ENCODE measurements around the gene NEDD4L.

The NEDD4L gene

DNA sequence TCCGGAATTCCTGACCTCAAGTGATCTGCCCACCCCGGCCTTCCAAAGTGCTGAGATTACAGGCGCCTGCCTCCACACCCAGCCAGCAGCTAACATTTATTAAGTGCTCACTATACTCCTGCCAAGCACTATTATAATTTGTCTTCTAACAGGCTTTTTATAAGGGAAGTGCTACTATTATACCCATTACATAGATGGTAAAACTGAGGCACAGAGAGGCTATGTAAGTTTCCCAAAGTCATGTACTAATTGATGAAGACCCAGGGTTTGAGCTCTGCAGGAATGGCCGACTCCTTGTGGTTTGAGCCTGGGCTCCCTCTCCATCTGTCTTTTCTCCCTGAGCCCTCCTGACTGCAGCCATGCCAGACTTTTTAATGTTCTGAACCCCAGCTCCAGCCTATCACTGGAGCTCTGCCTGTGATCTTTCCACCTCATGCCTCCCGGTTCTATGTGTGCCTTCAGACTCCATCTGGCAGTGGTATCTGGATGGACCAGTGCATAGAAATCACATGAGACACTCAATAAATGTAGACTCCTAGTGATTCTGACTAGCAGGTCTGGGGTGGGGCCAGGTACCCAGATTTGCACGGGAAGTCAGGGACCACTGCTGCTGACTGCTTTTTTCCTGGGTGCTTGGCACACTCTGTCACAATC is 197.1 kb downstream of the NEDD4L start:
- no peak overlapping the region for H3K4me3 ChIP-seq (ENCODE audit: control insufficient read depth, low read depth, low read length)
- DNase-seq (ENCODE audit: low read depth) = no peak
- TF ChIP-seq, protein P1, sequence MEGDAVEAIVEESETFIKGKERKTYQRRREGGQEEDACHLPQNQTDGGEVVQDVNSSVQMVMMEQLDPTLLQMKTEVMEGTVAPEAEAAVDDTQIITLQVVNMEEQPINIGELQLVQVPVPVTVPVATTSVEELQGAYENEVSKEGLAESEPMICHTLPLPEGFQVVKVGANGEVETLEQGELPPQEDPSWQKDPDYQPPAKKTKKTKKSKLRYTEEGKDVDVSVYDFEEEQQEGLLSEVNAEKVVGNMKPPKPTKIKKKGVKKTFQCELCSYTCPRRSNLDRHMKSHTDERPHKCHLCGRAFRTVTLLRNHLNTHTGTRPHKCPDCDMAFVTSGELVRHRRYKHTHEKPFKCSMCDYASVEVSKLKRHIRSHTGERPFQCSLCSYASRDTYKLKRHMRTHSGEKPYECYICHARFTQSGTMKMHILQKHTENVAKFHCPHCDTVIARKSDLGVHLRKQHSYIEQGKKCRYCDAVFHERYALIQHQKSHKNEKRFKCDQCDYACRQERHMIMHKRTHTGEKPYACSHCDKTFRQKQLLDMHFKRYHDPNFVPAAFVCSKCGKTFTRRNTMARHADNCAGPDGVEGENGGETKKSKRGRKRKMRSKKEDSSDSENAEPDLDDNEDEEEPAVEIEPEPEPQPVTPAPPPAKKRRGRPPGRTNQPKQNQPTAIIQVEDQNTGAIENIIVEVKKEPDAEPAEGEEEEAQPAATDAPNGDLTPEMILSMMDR (IDR thresholded peaks at IDR 0.05; ENCODE audit: control insufficient read depth, insufficient read depth, low read depth, low read length, missing control alignments) = no peak

GRCh38 chr18:58241877-58242276 is 197.9 kb downstream of the NEDD4L start:
- TF ChIP-seq, protein P1 (IDR thresholded peaks at IDR 0.05; ENCODE audit: control insufficient read depth, insufficient read depth, low read depth, low read length, missing control alignments) = no peak
- no peak overlapping the region for H3K4me3 ChIP-seq (ENCODE audit: control insufficient read depth, low read depth, low read length)
- peak; percentile 74 for DNase-seq (ENCODE audit: low read depth)

GRCh38 chr18:58242435-58242834 is 198.4 kb downstream of the NEDD4L start:
- no peak overlapping the region for H3K4me3 ChIP-seq (ENCODE audit: control insufficient read depth, low read depth, low read length)
- TF ChIP-seq, protein P1 (IDR thresholded peaks at IDR 0.05; ENCODE audit: control insufficient read depth, insufficient read depth, low read depth, low read length, missing control alignments) = no peak
- no peak for DNase-seq (ENCODE audit: low read depth)

DNA sequence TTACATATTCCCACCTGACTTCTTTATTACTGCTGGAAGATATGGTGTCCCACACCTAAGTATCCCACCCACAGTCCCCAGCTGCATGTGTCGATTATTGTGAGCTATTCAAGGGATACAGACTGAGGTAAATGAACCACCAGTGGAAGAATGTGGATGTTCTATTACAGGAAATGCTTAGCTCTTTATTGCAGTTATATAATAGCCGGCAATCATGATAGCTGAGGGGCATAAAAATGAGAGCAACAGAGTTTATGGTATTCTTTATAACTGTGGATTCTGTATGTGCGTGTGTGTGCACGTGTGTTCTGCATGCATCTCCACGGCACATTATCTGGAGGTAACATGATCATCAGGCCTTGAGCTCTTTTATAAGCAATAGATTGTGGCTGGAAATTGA is 198.9 kb downstream of the NEDD4L start:
- no peak for DNase-seq (ENCODE audit: low read depth)
- H3K4me3 ChIP-seq (ENCODE audit: control insufficient read depth, low read depth, low read length) = no peak overlapping the region
- TF ChIP-seq, protein P1 (IDR thresholded peaks at IDR 0.05; ENCODE audit: control insufficient read depth, insufficient read depth, low read depth, low read length, missing control alignments) = no peak

DNA sequence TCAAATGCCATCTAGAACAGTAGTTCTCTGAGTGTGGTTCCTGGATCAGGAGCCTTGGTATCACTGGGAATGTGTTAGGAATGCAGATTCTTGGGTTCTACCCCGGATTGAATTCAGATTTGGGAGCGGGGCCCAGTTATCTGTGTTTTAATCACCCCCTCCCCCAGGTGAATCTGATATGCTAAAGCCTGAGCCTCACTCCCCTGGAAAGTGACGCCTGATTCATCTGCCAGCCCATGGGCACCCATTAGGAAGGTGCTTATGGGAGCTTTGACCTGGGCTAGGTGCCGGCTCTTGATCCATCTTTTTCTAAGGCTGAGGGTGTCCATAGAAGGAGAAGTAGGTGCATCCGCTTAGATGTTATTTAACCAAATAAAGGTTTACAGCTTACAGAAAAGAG is 199.4 kb downstream of the NEDD4L start:
- no peak overlapping the region for H3K4me3 ChIP-seq (ENCODE audit: control insufficient read depth, low read depth, low read length)
- TF ChIP-seq, protein P1 (IDR thresholded peaks at IDR 0.05; ENCODE audit: control insufficient read depth, insufficient read depth, low read depth, low read length, missing control alignments) = no peak
- no peak for DNase-seq (ENCODE audit: low read depth)

DNA sequence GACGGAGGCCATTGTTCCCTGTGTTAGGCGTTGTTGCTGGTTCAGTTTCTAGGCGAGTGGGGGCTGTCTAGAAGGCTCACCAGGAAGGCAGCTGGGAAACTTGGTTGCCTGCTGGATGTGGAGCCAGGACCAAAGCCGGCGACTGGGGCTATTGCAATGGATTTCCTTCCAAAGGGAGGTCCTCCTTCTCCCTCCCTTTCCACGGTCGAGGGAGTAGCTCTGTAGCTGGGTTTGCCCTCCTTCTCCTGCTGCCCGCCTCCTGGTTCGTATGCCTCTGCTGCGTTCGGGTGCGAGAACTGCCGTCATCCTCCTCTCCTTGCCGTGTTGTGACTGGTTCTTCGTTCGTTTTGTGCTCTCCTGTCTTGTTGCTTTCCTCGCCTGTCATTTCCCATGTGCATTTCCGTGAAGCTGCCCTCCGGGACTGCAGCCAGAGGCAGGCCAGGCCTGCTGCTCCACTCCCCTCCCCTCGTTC is 203.4 kb downstream of the NEDD4L start:
- TF ChIP-seq, protein P1 (IDR thresholded peaks at IDR 0.05; ENCODE audit: control insufficient read depth, insufficient read depth, low read depth, low read length, missing control alignments) = no peak
- no peak for DNase-seq (ENCODE audit: low read depth)
- H3K4me3 ChIP-seq (ENCODE audit: control insufficient read depth, low read depth, low read length) = no peak overlapping the region

Data from AG09309 (cell line).